Measurements from ENCODE around the gene DTX3. TPM values are rescaled to one million over a fixed set of nuclear protein-coding genes. Genes with fewer than 3 reads are reported as not detected.
A peak's percentile ranks its signal among the peaks of the same experiment; 100 is the strongest.
"Not testable (repeated sequence)": the region's sequence is repeated elsewhere in the genome, so short reads cannot be mapped to it uniquely, and the experiment has no call there.

The DTX3 gene
- total and polyA plus RNA-seq, 3 experiments from 2014 or later: 7.2 to 18.3 (median 16.7) TPM

GRCh38 chr12:57614178-57614947, 9.7 kb downstream of the DTX3 start:
- Histone ChIP-seq H3K27ac (ENCODE audit: low read depth, low read length) (no peak overlapping the region), H3K9me3 (ENCODE audit: low read length) (no peaks in the 10 kb centered on the region), H3K4me3 (ENCODE audit: low read length) (no peak overlapping the region), H3K36me3 (ENCODE audit: insufficient read depth, low read length) (no peaks in the 10 kb centered on the region), H3K4me1 (ENCODE audit: insufficient read depth, low read length) (peaks cover 12% of the 10 kb centered on the region), H3K27me3 (ENCODE audit: insufficient read depth, low read length, poor library complexity, severe bottlenecking) (peaks cover 11% of the 10 kb centered on the region)
- H3K9me3 Mint-ChIP-seq: no peaks in the 10 kb centered on the region
- H3K27ac Mint-ChIP-seq: no peak overlapping the region
- ChIA-PET CTCF (interaction anchor here (1.4 to 2.5 kb wide), 2 partner anchors 21 to 31 kb away, joined by 3 to 8 read pairs; no protein-coding TSS in a partner anchor), POLR2A (no interaction called here)
- H3K4me3 Mint-ChIP-seq: no peak overlapping the region
- peaks cover 9 to 19% (median 13%) of the 10 kb centered on the region in 3 donors for H3K4me1 Mint-ChIP-seq
- peaks cover 0 to 2% (median 0%) of the 10 kb centered on the region in 3 donors for H3K36me3 Mint-ChIP-seq
- DNase-seq: no peak
- H3K27me3 Mint-ChIP-seq: peaks cover 32 to 54% of the 10 kb centered on the region in 2 donors

GRCh38 chr12:57614948-57615500, 10.4 kb downstream of the DTX3 start:
- H3K27me3 Mint-ChIP-seq: peaks cover 35 to 58% of the 10 kb centered on the region in 2 donors
- Histone ChIP-seq H3K36me3 (ENCODE audit: insufficient read depth, low read length) (no peaks in the 10 kb centered on the region), H3K4me3 (ENCODE audit: low read length) (no peak overlapping the region), H3K27me3 (ENCODE audit: insufficient read depth, low read length, poor library complexity, severe bottlenecking) (peaks cover 17% of the 10 kb centered on the region), H3K9me3 (ENCODE audit: low read length) (no peaks in the 10 kb centered on the region), H3K4me1 (ENCODE audit: insufficient read depth, low read length) (peaks cover 19% of the 10 kb centered on the region), H3K27ac (ENCODE audit: low read depth, low read length) (no peak overlapping the region)
- no peaks in the 10 kb centered on the region for H3K36me3 Mint-ChIP-seq
- H3K4me1 Mint-ChIP-seq: peaks cover 9 to 25% (median 15%) of the 10 kb centered on the region in 3 donors
- no peak overlapping the region for H3K4me3 Mint-ChIP-seq
- H3K27ac Mint-ChIP-seq: no peak overlapping the region
- POLR2A ChIA-PET: no interaction called here
- DNase-seq: no peak
- CTCF ChIA-PET: interaction anchor here (1.4 to 2.5 kb wide), 2 partner anchors 22 to 32 kb away, joined by 3 to 8 read pairs; no protein-coding TSS in a partner anchor
- no peaks in the 10 kb centered on the region for H3K9me3 Mint-ChIP-seq

GRCh38 chr12:57615637-57616036, 11.0 kb downstream of the DTX3 start:
- DNase-seq: no peak
- Mint-ChIP-seq H3K27ac (no peak overlapping the region), H3K4me1 (peaks cover 11 to 26% (median 17%) of the 10 kb centered on the region in 3 donors), H3K4me3 (no peak overlapping the region), H3K27me3 (peaks cover 39 to 60% of the 10 kb centered on the region in 2 donors), H3K36me3 (no peaks in the 10 kb centered on the region), H3K9me3 (no peaks in the 10 kb centered on the region)
- POLR2A ChIA-PET: no interaction called here
- peaks cover 23% of the 10 kb centered on the region for H3K27me3 ChIP-seq (ENCODE audit: insufficient read depth, low read length, poor library complexity, severe bottlenecking)
- CTCF ChIA-PET: interaction anchor here (1.4 to 2.5 kb wide), 2 partner anchors 22 to 32 kb away, joined by 3 to 8 read pairs; no protein-coding TSS in a partner anchor
- H3K4me1 ChIP-seq (ENCODE audit: insufficient read depth, low read length): peaks cover 19% of the 10 kb centered on the region
- H3K4me3 ChIP-seq (ENCODE audit: low read length): no peak overlapping the region
- no peaks in the 10 kb centered on the region for H3K36me3 ChIP-seq (ENCODE audit: insufficient read depth, low read length)
- no peaks in the 10 kb centered on the region for H3K9me3 ChIP-seq (ENCODE audit: low read length)
- no peak overlapping the region for H3K27ac ChIP-seq (ENCODE audit: low read depth, low read length)

GRCh38 chr12:57616383-57617101, 11.9 kb downstream of the DTX3 start:
- Mint-ChIP-seq H3K27me3 (peaks cover 46 to 69% of the 10 kb centered on the region in 2 donors), H3K9me3 (no peaks in the 10 kb centered on the region), H3K4me1 (peaks cover 18 to 31% (median 23%) of the 10 kb centered on the region in 3 donors), H3K27ac (no peak overlapping the region), H3K36me3 (no peaks in the 10 kb centered on the region), H3K4me3 (no peak overlapping the region)
- peaks cover 23% of the 10 kb centered on the region for H3K4me1 ChIP-seq (ENCODE audit: insufficient read depth, low read length)
- H3K9me3 ChIP-seq (ENCODE audit: low read length): no peaks in the 10 kb centered on the region
- POLR2A ChIA-PET: no interaction called here
- CTCF ChIA-PET: interaction anchor here (2.5 kb wide), 1 partner anchor 33 kb away, joined by 8 read pairs; no protein-coding TSS in a partner anchor
- no peaks in the 10 kb centered on the region for H3K36me3 ChIP-seq (ENCODE audit: insufficient read depth, low read length)
- H3K27me3 ChIP-seq (ENCODE audit: insufficient read depth, low read length, poor library complexity, severe bottlenecking): peaks cover 32% of the 10 kb centered on the region
- no peak overlapping the region for H3K4me3 ChIP-seq (ENCODE audit: low read length)
- no peak overlapping the region for H3K27ac ChIP-seq (ENCODE audit: low read depth, low read length)
- DNase-seq: no peak

- Mint-ChIP-seq H3K9me3 (no peaks in the 10 kb centered on the region), H3K4me1 (peaks cover 28 to 34% (median 32%) of the 10 kb centered on the region in 3 donors), H3K27me3 (peaks cover 59 to 72% of the 10 kb centered on the region in 2 donors), H3K4me3 (no peak overlapping the region), H3K36me3 (peaks cover 0 to 4% (median 0%) of the 10 kb centered on the region in 3 donors), H3K27ac (peak overlapping the region in 1 of 8 donors; percentile 31)
- DNase-seq: no peak
- no peaks in the 10 kb centered on the region for H3K36me3 ChIP-seq (ENCODE audit: insufficient read depth, low read length)
- ChIA-PET CTCF (interaction anchor here (5.7 kb wide), 1 partner anchor 35 kb away, joined by 85 read pairs; no protein-coding TSS in a partner anchor), POLR2A (no interaction called here)
- H3K27ac ChIP-seq (ENCODE audit: low read depth, low read length): no peak overlapping the region
- peaks cover 30% of the 10 kb centered on the region for H3K4me1 ChIP-seq (ENCODE audit: insufficient read depth, low read length)
- no peaks in the 10 kb centered on the region for H3K9me3 ChIP-seq (ENCODE audit: low read length)
- H3K4me3 ChIP-seq (ENCODE audit: low read length): no peak overlapping the region
- H3K27me3 ChIP-seq (ENCODE audit: insufficient read depth, low read length, poor library complexity, severe bottlenecking): peaks cover 41% of the 10 kb centered on the region
Measured at GRCh38 chr12:57617942-57618341, 13.3 kb downstream of the DTX3 start.

- H3K4me3 Mint-ChIP-seq: not testable (repeated sequence)
Measured at GRCh38 chr12:57618431-57618830, 13.8 kb downstream of the DTX3 start.

GRCh38 chr12:57618966-57619433, 14.4 kb downstream of the DTX3 start:
- Mint-ChIP-seq H3K4me3 (peak overlapping the region in 4 of 7 donors; percentile 35 to 75 (median 60)), H3K36me3 (peaks cover 0 to 4% (median 0%) of the 10 kb centered on the region in 3 donors), H3K27ac (no peak overlapping the region), H3K4me1 (peaks cover 28 to 34% (median 32%) of the 10 kb centered on the region in 3 donors), H3K27me3 (peaks cover 69 to 78% of the 10 kb centered on the region in 2 donors), H3K9me3 (no peaks in the 10 kb centered on the region)
- H3K27me3 ChIP-seq (ENCODE audit: insufficient read depth, low read length, poor library complexity, severe bottlenecking): peaks cover 52% of the 10 kb centered on the region
- no peak overlapping the region for H3K27ac ChIP-seq (ENCODE audit: low read depth, low read length)
- DNase-seq: no peak
- CTCF ChIA-PET: interaction anchor here (1.0 to 5.7 kb wide), 7 partner anchors 14 to 163 kb away, joined by 3 to 85 read pairs (median 10); partner anchors contain the start of gene B4GALNT1
- H3K9me3 ChIP-seq (ENCODE audit: low read length): no peaks in the 10 kb centered on the region
- peaks cover 30% of the 10 kb centered on the region for H3K4me1 ChIP-seq (ENCODE audit: insufficient read depth, low read length)
- no peak overlapping the region for H3K4me3 ChIP-seq (ENCODE audit: low read length)
- H3K36me3 ChIP-seq (ENCODE audit: insufficient read depth, low read length): no peaks in the 10 kb centered on the region
- POLR2A ChIA-PET: no interaction called here

More at GRCh38 chr12:57618431-57618830, 13.8 kb downstream of the DTX3 start:
- H3K9me3 ChIP-seq (ENCODE audit: low read length); DNase-seq; H3K27ac ChIP-seq (ENCODE audit: low read depth, low read length); H3K27ac Mint-ChIP-seq; H3K9me3 Mint-ChIP-seq; H3K36me3 Mint-ChIP-seq; POLR2A ChIA-PET; H3K4me3 ChIP-seq (ENCODE audit: low read length); H3K36me3 ChIP-seq (ENCODE audit: insufficient read depth, low read length): not testable (repeated sequence)
- H3K4me1 ChIP-seq (ENCODE audit: insufficient read depth, low read length): peaks cover 30% of the 10 kb centered on the region
- H3K27me3 Mint-ChIP-seq: peaks cover 64 to 72% of the 10 kb centered on the region in 2 donors
- H3K4me1 Mint-ChIP-seq: peaks cover 28 to 34% (median 32%) of the 10 kb centered on the region in 3 donors
- peaks cover 46% of the 10 kb centered on the region for H3K27me3 ChIP-seq (ENCODE audit: insufficient read depth, low read length, poor library complexity, severe bottlenecking)
- CTCF ChIA-PET: interaction anchor here (1.2 to 5.7 kb wide), 3 partner anchors 15 to 156 kb away, joined by 4 to 85 read pairs (median 5); partner anchors contain the start of gene B4GALNT1
